Ectodermal cell (in vitro differentiated cells): ENCODE measurements around the gene CNKSR1.
A peak's percentile ranks its signal among the peaks of the same experiment; 100 is the strongest.

Experiments
- H3K27ac ChIP-seq: 2 replicates; pipeline ENCODE4 v1.7.0; 2013; ENCODE audit warnings: mild to moderate bottlenecking, low read depth, low read length; ENCODE audit not compliant: insufficient read depth, poor library complexity, severe bottlenecking
- H3K27me3 ChIP-seq: 2 replicates; pipeline ENCODE4 v1.7.0; 2013; ENCODE audit warnings: mild to moderate bottlenecking, low read length; ENCODE audit not compliant: insufficient read depth, control insufficient read depth, poor library complexity, severe bottlenecking
- H3K36me3 ChIP-seq: one replicate; pipeline ENCODE4 v1.7.0; 2013; ENCODE audit warnings: low read length; ENCODE audit not compliant: control insufficient read depth, insufficient read depth
- H3K4me1 ChIP-seq: one replicate; pipeline ENCODE4 v1.7.0; 2013; ENCODE audit warnings: low read length; ENCODE audit not compliant: control insufficient read depth, insufficient read depth
- H3K4me3 ChIP-seq: 2 replicates; pipeline ENCODE4 v1.7.0; 2013; ENCODE audit warnings: low read depth, low read length, control low read depth; ENCODE audit not compliant: insufficient read depth
- H3K9me3 ChIP-seq: 2 replicates; pipeline ENCODE4 v1.7.0; 2013; ENCODE audit warnings: mild to moderate bottlenecking, low read length, moderate library complexity; ENCODE audit not compliant: control insufficient read depth
- WGBS, 2 experiments: methylation state at CpG; one replicate each; pipeline ENCODE4 v1.1.7; 2013; ENCODE audit warnings: missing lambda C conversion rate in 2 of 2; 5-methylcytosine and 5-hydroxymethylcytosine counted together

The CNKSR1 gene

DNA sequence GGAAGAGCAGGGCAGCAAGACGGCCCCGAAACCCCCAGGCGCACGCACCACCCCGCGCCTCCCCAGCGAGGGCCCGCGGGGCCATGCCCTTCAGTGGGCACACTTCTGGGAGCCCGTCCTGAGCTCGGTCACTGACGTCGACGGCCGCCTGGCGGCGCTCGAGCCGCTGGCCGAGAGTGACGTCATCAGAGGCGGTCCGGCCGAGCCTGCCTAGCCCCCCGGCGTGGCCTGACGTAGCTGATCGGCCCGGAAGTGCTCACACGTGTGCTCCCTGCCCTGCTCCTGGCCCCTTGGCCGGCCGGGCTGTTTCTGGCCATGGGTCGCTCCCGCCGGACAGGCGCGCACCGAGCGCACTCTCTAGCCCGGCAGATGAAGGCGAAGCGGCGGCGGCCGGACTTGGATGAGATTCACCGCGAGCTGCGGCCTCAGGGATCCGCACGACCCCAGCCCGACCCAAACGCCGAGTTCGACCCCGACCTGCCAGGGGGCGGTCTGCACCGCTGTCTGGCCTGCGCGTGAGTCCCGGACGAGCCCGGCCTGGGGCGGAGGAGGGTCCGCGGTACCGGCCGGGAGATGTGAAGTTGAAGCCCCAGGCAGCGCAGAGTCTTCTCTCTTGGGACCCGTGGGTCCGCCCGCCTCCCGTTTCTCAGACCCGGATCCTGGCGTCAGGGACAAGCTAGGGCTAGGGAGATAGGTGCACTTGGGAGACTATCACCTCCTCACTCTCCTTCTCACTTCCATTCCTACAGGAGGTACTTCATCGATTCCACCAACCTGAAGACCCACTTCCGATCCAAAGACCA is 7.4 kb upstream of the CNKSR1 start, which contains the start of gene ZNF593:
Gene ZNF593, plus strand, starts transcription at position 240 of the 803 bp plus-strand sequence. Its CDS starts 76 bp downstream, at position 316.
- 2 to 3% methylated on average over 75 to 76 of the region's 76 CpGs for WGBS, 2 experiments
- peaks cover 47% of the 10 kb centered on the region for H3K4me1 ChIP-seq
- H3K27ac ChIP-seq = peak within 1 kb of the TSS; percentile 91
- peaks cover 15% of the 10 kb centered on the region for H3K27me3 ChIP-seq
- no peaks in the 10 kb centered on the region for H3K9me3 ChIP-seq
- peak within 1 kb of the TSS; percentile 83 for H3K4me3 ChIP-seq
- H3K36me3 ChIP-seq = no peaks in the 10 kb centered on the region

DNA sequence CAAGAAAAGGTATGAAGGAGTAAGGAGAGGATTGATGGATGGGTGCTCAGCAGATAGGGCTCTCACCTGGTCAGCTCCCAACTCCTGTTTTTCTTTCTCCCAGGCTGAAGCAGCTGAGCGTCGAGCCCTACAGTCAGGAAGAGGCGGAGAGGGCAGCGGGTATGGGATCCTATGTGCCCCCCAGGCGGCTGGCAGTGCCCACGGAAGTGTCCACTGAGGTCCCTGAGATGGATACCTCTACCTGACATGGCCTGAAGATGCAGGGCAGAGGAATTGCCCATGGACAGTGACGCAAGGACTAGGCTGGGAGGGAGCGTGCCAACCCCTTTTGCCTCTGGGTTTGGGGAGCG is 6.8 kb upstream of the CNKSR1 start:
- WGBS, 2 experiments = 86 to 87% methylated on average over 9 of the region's 9 CpGs
- H3K4me3 ChIP-seq = peak overlapping the region; percentile 83
- H3K4me1 ChIP-seq = peaks cover 41% of the 10 kb centered on the region
- no peak overlapping the region for H3K27ac ChIP-seq
- H3K36me3 ChIP-seq = no peaks in the 10 kb centered on the region
- no peaks in the 10 kb centered on the region for H3K9me3 ChIP-seq
- H3K27me3 ChIP-seq = peaks cover 9% of the 10 kb centered on the region

DNA sequence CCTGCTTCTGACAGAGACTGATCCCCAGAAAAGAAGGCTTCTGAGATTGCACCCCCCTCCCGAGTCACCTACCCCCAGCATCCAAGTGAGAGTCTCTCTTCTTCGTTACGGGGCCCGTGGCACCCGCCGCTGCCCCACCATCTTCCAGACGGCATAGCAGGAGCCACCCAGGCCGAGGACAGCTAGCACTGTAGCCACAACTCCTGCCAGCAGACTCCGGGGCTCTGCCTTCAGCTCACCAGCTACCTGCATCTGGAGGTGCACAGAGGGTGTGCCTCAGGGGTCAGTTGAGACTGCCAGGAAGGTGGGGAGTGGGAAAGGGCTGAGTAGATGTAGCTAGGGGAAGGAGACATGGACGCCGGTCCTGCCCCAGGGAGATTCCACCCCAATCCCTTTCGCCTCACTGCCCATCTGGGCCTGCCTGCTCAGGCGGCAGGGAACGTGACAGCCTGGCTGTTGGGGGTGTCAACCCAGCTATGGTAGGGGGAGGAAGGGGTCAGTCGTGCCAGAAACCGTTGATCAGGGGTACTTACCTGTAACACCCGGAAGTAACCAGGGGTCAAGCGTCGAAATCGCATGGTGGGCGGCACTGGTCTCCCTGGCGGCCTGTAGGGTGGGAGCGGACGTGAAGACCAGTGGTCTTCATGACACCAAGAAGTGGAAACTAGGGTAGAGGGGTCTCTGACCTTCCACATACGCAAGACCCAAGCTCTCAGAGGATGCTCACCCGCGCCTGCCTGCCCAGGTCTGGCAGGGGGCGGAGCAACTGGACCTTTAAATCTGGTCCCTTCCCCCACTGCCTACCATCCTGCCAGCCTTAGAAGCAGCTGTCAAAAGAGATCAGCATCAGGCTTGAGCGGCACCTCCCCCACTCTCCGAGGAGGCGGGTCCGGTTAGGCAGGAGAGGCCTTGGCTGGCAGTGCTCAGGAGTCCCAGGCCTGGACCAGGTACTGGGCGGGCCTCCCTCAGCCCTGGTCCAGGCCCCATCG is 5.9 kb upstream of the CNKSR1 start, which contains the start of gene ZNF593OS:
Gene ZNF593OS, minus strand, starts transcription at position 749 of the 989 bp plus-strand sequence. Its CDS starts 171 bp downstream, at position 578.
- no peak within 1 kb of the TSS for H3K27ac ChIP-seq
- peaks cover 35% of the 10 kb centered on the region for H3K4me1 ChIP-seq
- H3K36me3 ChIP-seq = no peaks in the 10 kb centered on the region
- peaks cover 3% of the 10 kb centered on the region for H3K27me3 ChIP-seq
- H3K9me3 ChIP-seq = no peaks in the 10 kb centered on the region
- WGBS, 2 experiments = 88 to 90% methylated on average over 34 of the region's 34 CpGs
- H3K4me3 ChIP-seq = peak within 1 kb of the TSS; percentile 83

DNA sequence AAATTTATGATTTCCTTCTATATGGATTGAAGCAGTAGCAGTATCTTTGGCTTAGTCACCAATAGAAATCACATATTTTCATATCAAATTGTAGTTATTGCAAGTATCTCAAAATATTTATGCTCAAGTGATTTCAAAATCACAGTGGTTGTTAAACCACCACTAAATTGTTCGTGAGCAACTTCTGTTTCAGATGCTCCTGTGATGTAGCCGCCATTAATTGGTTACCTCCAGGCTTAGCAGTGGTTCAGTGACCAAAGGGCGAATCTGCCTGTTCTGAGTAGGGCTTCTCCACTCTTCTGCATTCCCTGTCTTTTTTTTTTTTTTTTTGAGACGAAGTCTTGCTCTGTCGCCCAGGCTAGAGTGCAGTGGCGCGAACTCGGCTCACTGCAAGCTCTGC is 1.9 kb upstream of the CNKSR1 start:
- Histone ChIP-seq H3K4me3 (no peak overlapping the region), H3K36me3 (no peaks in the 10 kb centered on the region), H3K4me1 (peaks cover 14% of the 10 kb centered on the region), H3K27ac (no peak overlapping the region), H3K27me3 (no peaks in the 10 kb centered on the region), H3K9me3 (no peaks in the 10 kb centered on the region)
- 95 to 96% methylated on average over 7 to 8 of the region's 8 CpGs for WGBS, 2 experiments

DNA sequence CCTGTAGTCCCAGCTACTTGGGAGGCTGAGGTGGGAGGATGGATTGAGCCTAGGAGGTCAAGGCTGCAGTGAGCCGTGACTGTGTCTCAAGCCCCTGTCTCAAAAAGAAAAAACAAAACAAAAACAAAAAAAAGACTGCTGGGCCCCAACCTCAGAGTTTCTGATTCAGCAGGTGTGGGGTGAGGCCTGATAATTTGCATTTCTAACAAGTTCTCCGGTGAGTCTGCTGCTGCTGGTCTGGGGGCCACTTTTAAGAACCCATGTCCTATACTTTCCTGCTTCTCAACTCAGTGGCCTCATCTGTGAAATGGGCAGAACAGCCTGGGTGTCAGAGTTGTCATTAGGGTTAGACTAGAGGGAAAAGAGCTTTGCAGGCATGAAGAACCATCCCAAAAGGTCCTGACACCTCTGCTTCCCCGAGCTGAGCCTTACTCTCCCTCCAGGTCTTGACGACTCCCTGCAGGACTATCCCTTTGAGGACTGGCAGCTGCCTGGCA is 2.8 kb downstream of the CNKSR1 start:
- Histone ChIP-seq H3K27me3 (no peaks in the 10 kb centered on the region), H3K27ac (no peak overlapping the region), H3K4me1 (no peaks in the 10 kb centered on the region), H3K36me3 (no peaks in the 10 kb centered on the region), H3K9me3 (no peaks in the 10 kb centered on the region), H3K4me3 (no peak overlapping the region)
- 85 to 90% methylated on average over 4 of the region's 4 CpGs for WGBS, 2 experiments

DNA sequence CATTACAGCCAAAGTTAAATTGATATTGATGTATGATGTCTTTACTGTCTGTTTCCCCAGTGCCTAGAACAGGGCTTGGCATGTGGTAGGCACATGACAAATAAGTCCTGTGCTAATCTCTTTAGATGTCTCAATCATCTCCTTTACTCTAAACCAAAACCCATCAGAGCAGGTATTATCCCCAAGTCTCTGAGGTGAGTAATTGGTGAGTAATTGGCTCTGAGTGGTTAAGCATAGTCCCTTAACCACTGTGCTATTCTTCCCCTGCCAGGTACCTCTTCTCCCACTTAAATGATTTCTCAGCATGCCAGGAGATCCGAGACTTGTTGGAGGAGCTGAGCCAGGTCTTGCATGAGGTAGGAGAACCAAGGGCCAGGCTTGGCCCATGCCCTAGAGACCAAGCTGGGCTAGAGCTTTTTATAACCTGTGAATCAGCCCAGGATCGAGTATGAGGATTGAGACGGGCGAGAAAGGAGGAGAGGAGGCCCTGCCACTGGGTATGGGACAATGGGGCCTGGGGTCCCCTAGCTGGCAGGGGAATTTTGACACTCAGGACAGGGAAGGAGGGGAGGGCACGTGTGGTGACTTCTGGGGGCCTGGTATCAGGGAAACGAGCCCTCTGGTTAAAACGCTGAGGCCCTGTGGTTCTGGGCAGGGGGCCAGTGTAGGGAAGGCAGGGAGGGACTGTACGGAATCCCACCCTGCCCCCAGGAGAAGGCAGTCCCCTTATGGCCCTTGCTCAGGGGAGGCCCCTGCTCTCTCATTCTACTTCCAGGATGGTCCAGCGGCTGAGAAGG is 4.5 kb downstream of the CNKSR1 start:
- Histone ChIP-seq H3K27me3 (no peaks in the 10 kb centered on the region), H3K4me3 (no peak overlapping the region), H3K27ac (no peak overlapping the region), H3K4me1 (no peaks in the 10 kb centered on the region), H3K36me3 (no peaks in the 10 kb centered on the region), H3K9me3 (no peaks in the 10 kb centered on the region)
- WGBS, 2 experiments = 89 to 93% methylated on average over 9 of the region's 9 CpGs

DNA sequence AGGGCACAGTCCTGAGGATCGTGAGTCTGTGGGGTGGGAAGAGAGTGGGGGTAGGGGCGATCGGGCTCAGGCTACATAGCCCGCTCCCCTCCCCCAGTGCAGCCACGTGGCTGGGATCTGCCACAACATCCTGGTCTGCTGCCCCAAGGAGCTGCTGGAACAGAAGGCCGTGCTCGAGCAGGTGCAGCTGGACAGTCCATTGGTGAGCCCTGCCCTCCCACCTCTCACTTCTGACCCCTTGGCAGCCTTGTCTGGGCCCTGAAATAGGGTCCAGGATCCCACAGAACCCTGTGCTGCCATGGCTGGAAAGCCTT is 5.0 kb downstream of the CNKSR1 start:
- Histone ChIP-seq H3K4me3 (no peak overlapping the region), H3K4me1 (no peaks in the 10 kb centered on the region), H3K9me3 (no peaks in the 10 kb centered on the region), H3K27ac (no peak overlapping the region), H3K27me3 (no peaks in the 10 kb centered on the region), H3K36me3 (no peaks in the 10 kb centered on the region)
- WGBS, 2 experiments = 83 to 88% methylated on average over 7 of the region's 7 CpGs

DNA sequence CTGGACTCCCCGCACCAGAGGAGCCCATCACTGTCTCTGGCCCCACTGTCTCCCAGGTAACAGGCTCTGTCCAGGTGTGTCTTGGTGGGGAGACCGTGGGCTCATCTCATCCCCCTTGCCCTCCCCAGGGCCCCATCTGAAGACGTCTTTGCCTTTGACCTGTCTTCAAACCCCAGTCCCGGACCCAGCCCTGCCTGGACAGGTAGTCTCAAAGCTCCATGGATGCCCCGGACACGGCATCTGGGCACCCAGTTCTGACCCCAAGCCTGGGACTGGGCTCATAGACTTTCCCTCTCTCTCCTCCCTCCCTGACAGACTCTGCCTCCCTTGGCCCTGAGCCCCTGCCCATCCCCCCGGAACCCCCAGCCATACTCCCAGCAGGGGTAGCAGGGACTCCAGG is 6.8 kb downstream of the CNKSR1 start:
- H3K27me3 ChIP-seq = no peaks in the 10 kb centered on the region
- H3K36me3 ChIP-seq = no peaks in the 10 kb centered on the region
- no peak overlapping the region for H3K27ac ChIP-seq
- no peak overlapping the region for H3K4me3 ChIP-seq
- no peaks in the 10 kb centered on the region for H3K9me3 ChIP-seq
- H3K4me1 ChIP-seq = no peaks in the 10 kb centered on the region
- 91 to 93% methylated on average over 7 of the region's 7 CpGs for WGBS, 2 experiments

DNA sequence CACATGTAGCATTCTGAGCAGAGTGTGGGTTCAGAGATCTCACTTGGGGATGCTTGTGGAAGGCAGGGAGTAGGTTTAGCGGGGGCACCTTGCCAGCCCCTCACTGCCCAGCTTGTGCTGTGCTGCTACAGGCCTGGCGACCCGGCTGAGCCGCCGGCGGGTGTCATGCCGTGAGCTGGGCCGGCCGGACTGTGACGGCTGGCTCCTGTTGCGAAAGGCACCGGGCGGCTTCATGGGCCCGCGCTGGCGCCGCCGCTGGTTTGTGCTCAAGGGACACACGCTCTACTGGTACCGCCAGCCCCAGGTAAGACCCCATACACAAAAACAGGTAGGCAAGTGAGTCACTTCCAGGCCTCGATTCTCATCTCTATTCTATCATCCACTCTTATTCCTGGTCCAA is 7.6 kb downstream of the CNKSR1 start:
- Histone ChIP-seq H3K27me3 (no peaks in the 10 kb centered on the region), H3K9me3 (no peaks in the 10 kb centered on the region), H3K4me1 (peaks cover 1% of the 10 kb centered on the region), H3K36me3 (no peaks in the 10 kb centered on the region), H3K27ac (no peak overlapping the region), H3K4me3 (no peak overlapping the region)
- WGBS, 2 experiments = 95% methylated on average over 21 of the region's 21 CpGs
